Small intestine (tissue), 7 donors: Measurements from ENCODE around the gene THSD4. TPM values are rescaled to one million over a fixed set of nuclear protein-coding genes. Genes with fewer than 3 reads are reported as not detected.

ENCODE experiments used
- DNase-seq, 2 donors: peaks; one replicate each; pipeline versions ENCODE4 v3.0.0 to v3.0.0-alpha.2; 2013
- FAIRE-seq: peaks from 2 replicates; lab custom pipeline; 2012; peaks lifted over from hg19 to GRCh38; lab: Jason Lieb, UNC
- H3K27ac ChIP-seq, 3 donors: one replicate each; pipeline ENCODE4 v1.5.1; 2013; ENCODE audit warnings: low read length in 2 of 3, mild to moderate bottlenecking in 2 of 3, control low read depth in 1 of 3, inconsistent platforms in 1 of 3, low read depth in 1 of 3, moderate library complexity in 1 of 3
- H3K27me3 ChIP-seq, 3 donors: one replicate each; pipeline ENCODE4 v1.6.1; 2013; ENCODE audit warnings: low read length in 3 of 3, inconsistent platforms in 1 of 3; ENCODE audit not compliant: control insufficient read depth in 3 of 3, insufficient read depth in 3 of 3
- H3K36me3 ChIP-seq, 3 donors: one replicate each; pipeline ENCODE4 v1.6.1; 2013; ENCODE audit warnings: low read length in 3 of 3, inconsistent platforms in 1 of 3, low read depth in 1 of 3, mild to moderate bottlenecking in 1 of 3, moderate library complexity in 1 of 3; ENCODE audit not compliant: control insufficient read depth in 3 of 3, insufficient read depth in 2 of 3
- H3K4me1 ChIP-seq, 3 donors: one replicate each; pipeline ENCODE4 v1.6.1; 2013; ENCODE audit warnings: low read length in 2 of 3, inconsistent platforms in 1 of 3, low read depth in 1 of 3, mild to moderate bottlenecking in 1 of 3, moderate library complexity in 1 of 3; ENCODE audit not compliant: control insufficient read depth in 3 of 3, insufficient read depth in 2 of 3
- H3K4me3 ChIP-seq, 3 donors: one replicate each; pipeline ENCODE4 v1.5.1; 2013; ENCODE audit warnings: low read length in 3 of 3, control low read depth in 1 of 3, inconsistent platforms in 1 of 3, low read depth in 1 of 3, mild to moderate bottlenecking in 1 of 3, moderate library complexity in 1 of 3
- H3K9me3 ChIP-seq, 2 donors: one replicate each; pipeline ENCODE4 v1.6.1; 2013; ENCODE audit warnings: low read depth in 1 of 2, low read length in 1 of 2; ENCODE audit not compliant: control insufficient read depth in 2 of 2, insufficient read depth in 1 of 2
- WGBS, 3 donors: extraction: QIAGEN DNeasy Blood & Tissue Kit; methylation state at CpG; one replicate each; pipeline ENCODE4 v1.1.7; 2013; 5-methylcytosine and 5-hydroxymethylcytosine counted together
- polyA plus RNA-seq, 4 donors: library from polyadenylated mRNA; stranded (reverse) in 3 of 4; unstranded in 1 of 4; fragments of 200-250 nt in 3 of 4; fragments of 120-200 nt in 1 of 4; gene quantifications; one replicate each; pipeline versions ENCODE4 v1.2.1 to v1.2.3, GENCODE V29; 2013
- donor health status: healthy with polysubstance abuse.
- donor health status: control.
- donor health status: control.
- donor health status: Bipolar disorder and iron deficiency.
- donor health status: healthy.

The THSD4 gene
- polyA plus RNA-seq, 4 donors = 3.6 to 14.4 (median 9.7) TPM

DNA sequence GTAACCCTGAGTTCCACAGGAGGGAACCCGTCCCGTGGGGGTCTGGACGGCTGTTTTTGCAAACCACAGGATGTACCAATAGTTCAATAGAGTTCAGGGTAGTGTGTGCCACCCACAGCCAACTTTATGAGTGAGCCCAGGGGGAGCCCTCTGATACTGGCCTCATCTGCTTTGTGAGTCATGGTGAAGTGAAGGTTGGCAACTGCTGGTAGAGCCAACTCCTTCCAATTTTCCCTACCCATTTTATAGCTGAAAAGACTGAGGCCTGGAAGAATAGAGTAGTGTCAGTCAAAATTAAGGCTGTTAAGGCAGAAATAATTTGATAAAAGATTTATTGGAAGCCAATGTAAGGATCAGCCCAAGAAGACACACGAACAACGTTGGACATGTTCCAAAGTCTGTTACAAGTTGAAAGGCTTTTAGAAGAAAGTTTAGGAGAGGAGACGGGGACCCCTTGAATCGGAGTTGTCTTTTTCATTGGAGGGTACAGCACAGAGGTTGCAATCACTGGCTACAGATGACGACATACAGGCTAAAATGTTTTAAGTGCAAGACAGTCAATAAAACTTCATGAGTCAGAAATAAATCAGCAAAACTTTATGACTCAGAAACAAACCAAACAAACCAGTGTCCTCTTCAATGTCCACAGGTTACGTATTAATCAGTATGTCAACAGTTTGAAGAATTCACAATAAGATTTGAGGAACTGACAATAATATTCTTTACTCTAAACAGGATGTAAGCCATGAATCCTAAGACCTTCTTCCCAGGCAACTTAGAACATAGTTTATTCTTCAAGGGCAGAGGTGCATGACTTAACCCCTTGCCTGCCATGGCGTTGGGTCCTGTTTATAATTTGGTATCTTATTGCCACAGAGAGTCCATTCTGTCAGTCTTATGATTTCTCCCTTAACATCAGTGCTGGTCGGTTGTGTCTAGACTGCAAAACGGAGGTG lies 632.1 kb downstream of the THSD4 start:
- WGBS, 3 donors = 41 to 61% (median 44%) methylated on average over 12 of the region's 12 CpGs
- FAIRE-seq = no peak
- peaks cover 0 to 20% (median 0%) of the 10 kb centered on the region in 3 donors for H3K4me1 ChIP-seq
- H3K4me3 ChIP-seq = no peak overlapping the region
- no peaks in the 10 kb centered on the region for H3K9me3 ChIP-seq
- no peaks in the 10 kb centered on the region for H3K27me3 ChIP-seq
- H3K36me3 ChIP-seq = peaks cover 0 to 18% (median 0%) of the 10 kb centered on the region in 3 donors
- DNase-seq = peak; percentile 69 to 71
- peak overlapping the region in 1 of 3 donors; percentile 10 for H3K27ac ChIP-seq

DNA sequence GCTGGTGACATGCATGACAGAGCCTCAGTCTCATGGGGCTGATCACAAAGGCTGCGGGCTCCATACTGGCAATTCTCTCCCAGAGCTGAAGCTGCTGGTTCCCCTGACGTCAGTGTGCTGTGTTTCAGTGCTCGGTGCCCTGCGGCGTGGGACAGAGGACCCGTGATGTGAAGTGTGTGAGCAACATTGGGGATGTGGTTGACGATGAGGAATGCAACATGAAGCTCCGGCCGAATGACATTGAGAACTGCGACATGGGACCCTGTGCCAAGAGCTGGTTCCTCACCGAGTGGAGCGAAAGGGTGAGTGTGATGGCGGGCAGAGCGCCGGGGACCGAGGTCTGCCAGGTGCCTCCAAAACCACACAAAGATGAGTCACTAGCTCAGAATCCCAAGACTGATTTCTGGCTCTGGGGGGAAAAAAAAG lies 633.0 kb downstream of the THSD4 start:
- Histone ChIP-seq H3K4me3 (no peak overlapping the region), H3K36me3 (peaks cover 0 to 18% (median 0%) of the 10 kb centered on the region in 3 donors), H3K9me3 (no peaks in the 10 kb centered on the region), H3K27ac (no peak overlapping the region), H3K4me1 (peaks cover 0 to 25% (median 0%) of the 10 kb centered on the region in 3 donors), H3K27me3 (no peaks in the 10 kb centered on the region)
- FAIRE-seq = no peak
- WGBS, 3 donors = 88 to 96% (median 90%) methylated on average over 16 of the region's 16 CpGs
- no peak for DNase-seq

DNA sequence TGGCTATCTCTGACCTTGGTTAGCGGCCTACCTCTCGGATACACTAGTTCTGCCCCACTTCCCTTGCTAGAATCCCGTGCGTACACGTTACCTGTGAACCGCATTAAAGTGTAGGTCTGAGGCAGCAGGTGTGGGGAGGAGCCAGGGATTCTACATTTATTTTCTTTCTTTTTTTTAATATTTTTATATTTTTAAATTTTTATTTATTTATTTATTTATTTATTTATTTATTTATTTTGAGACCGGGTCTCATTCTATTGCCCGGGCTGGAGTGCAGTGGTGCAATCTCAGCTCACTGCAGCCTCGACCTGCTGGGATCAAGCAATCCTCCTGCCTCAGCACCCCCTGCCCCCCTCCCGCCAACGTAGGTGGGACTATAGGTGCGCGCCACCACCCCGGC lies 634.2 kb downstream of the THSD4 start:
- Histone ChIP-seq H3K36me3 (peaks cover 0 to 18% (median 0%) of the 10 kb centered on the region in 3 donors), H3K4me3 (no peak overlapping the region), H3K27me3 (no peaks in the 10 kb centered on the region), H3K4me1 (peaks cover 0 to 28% (median 0%) of the 10 kb centered on the region in 3 donors), H3K9me3 (no peaks in the 10 kb centered on the region), H3K27ac (no peak overlapping the region)
- 95 to 96% (median 95%) methylated on average over 14 of the region's 14 CpGs for WGBS, 3 donors
- no peak for FAIRE-seq
- no peak for DNase-seq

DNA sequence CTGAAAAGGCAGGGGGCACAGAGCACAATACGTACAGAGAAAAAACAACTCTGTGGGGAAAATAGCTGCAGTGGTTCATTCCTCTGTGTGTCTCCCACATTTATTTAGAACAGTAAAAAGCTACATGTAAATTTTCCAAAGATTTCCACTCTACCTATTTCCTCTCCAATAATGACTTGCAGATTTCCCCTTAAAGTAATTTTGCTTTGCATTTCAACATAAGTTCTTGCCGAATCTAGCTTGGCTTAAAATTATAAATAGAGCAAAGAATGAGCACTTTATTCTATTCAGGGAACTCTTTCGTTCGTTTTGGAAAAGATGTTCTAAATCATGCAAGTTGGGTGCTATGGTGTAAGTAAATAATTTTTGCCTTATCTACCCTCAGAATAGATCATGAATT lies 636.9 kb downstream of the THSD4 start:
- no peak for DNase-seq
- 62 to 71% (median 63%) methylated on average over 4 of the region's 4 CpGs for WGBS, 3 donors
- Histone ChIP-seq H3K9me3 (peaks cover 0 to 3% of the 10 kb centered on the region in 2 donors), H3K27me3 (no peaks in the 10 kb centered on the region), H3K4me1 (peaks cover 0 to 40% (median 0%) of the 10 kb centered on the region in 3 donors), H3K36me3 (peaks cover 0 to 18% (median 0%) of the 10 kb centered on the region in 3 donors), H3K27ac (peak overlapping the region in 1 of 3 donors; percentile 64), H3K4me3 (no peak overlapping the region)
- FAIRE-seq = no peak

DNA sequence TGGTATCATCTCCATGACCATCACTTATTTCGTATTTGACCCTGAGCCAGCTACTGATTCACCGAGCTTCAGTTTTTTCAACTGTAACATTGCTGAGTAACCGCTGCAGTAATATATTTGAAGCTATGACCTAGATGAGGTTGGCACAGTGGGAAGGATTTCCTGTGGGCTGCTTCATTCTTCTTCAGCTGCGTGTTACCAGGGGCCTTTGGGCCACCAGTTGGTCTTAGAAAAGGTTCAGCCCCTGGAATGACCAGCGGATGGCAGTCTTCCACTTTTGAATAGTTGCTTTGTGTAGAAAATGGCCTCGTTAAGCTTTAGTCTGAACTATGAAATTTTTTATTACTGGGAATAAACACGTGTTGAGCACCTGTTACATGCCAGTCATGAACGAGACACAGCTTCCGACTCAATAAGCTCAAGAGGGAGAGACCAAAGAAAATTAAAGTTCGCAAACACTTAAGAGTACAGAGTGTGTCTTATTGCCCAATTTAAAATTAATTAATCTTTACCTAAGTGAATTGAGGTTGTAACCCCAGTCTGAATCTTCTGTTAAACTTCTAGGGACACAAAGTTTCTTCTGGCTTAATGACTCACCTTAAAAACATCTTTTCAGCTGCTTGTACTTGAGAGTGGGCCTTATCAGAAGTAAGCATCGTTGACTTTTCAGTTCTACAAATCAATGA lies 637.5 kb downstream of the THSD4 start:
- FAIRE-seq = no peak
- DNase-seq = peak; percentile 85 to 90
- Histone ChIP-seq H3K4me3 (no peak overlapping the region), H3K36me3 (peaks cover 0 to 18% (median 2%) of the 10 kb centered on the region in 3 donors), H3K27ac (peak overlapping the region in 2 of 3 donors; percentile 41 to 64), H3K27me3 (no peaks in the 10 kb centered on the region), H3K9me3 (peaks cover 0 to 3% of the 10 kb centered on the region in 2 donors), H3K4me1 (peaks cover 0 to 39% (median 0%) of the 10 kb centered on the region in 3 donors)
- 16 to 40% (median 27%) methylated on average over 11 of the region's 11 CpGs for WGBS, 3 donors

DNA sequence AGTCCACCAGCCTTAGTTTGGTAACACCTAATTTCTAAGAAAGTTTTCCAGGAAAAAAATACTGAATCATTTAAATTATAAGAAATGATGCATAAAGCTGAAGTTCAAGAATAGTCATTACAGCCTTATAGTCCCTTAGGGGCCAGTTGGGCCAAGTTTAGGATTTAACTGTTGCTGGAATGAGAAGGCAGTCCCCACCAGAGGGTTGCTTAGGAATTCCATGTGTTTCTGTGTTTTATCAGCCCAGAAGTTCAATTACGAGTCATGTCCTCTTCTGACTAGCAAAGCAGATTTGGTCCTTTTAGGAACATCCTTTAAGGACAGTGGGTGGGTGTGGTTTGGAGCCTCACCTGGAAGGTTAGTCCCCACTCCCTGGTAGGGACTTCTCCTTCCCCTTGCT lies 638.1 kb downstream of the THSD4 start:
- Histone ChIP-seq H3K27ac (peak overlapping the region in 1 of 3 donors; percentile 64), H3K4me1 (peaks cover 0 to 40% (median 2%) of the 10 kb centered on the region in 3 donors), H3K36me3 (peaks cover 0 to 14% (median 6%) of the 10 kb centered on the region in 3 donors), H3K27me3 (no peaks in the 10 kb centered on the region), H3K4me3 (no peak overlapping the region), H3K9me3 (peaks cover 0 to 3% of the 10 kb centered on the region in 2 donors)
- FAIRE-seq (no peak), DNase-seq (peak in 1 of 2 donors; percentile 37)
- WGBS, 3 donors = 81 to 90% (median 88%) methylated on average over 1 of the region's 1 CpG

DNA sequence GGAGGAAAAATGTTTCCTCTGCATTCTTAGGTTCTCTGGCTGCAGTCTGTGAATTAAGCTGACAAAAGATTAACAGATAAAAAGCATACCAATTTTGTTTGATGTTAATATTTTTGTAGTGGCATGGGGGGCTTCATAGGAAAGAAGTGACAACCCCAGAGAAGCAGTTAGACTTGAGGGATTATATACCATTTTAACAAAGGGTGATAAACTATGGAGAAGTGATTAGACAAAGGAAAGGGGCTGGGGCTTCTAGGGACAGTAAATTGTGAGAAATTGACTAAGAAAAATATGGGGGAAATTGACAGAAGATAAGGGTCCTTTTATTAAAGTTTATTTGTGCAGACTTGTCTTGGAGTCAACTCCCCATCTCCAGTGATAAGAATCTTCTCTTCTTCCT lies 639.4 kb downstream of the THSD4 start:
- Histone ChIP-seq H3K27me3 (no peaks in the 10 kb centered on the region), H3K4me3 (no peak overlapping the region), H3K36me3 (peaks cover 0 to 6% (median 5%) of the 10 kb centered on the region in 3 donors), H3K4me1 (peaks cover 0 to 44% (median 2%) of the 10 kb centered on the region in 3 donors), H3K27ac (peak overlapping the region in 1 of 3 donors; percentile 12), H3K9me3 (peaks cover 0 to 5% of the 10 kb centered on the region in 2 donors)
- DNase-seq (no peak), FAIRE-seq (no peak)
